Neural progenitor cell (in vitro differentiated cells): ENCODE data around the gene NDUFA9. TPM values are rescaled to one million over a fixed set of nuclear protein-coding genes. Genes with fewer than 3 reads are reported as not detected.

Source experiments
- DNase-seq: peaks from one replicate; pipeline ENCODE4 v3.0.0-alpha.2; 2016; ENCODE audit warnings: low spot score
- H2AFZ ChIP-seq: fragments of 200-600 bp; sonication (generic); replicated peaks from 2 replicates; pipeline ENCODE4 v1.6.1; 2016; ENCODE audit warnings: antibody characterized with exemption
- H3F3A ChIP-seq: fragments of 200-600 bp; sonication (generic); 2 replicates; pipeline ENCODE4 v1.6.1; 2016; ENCODE audit warnings: antibody characterized with exemption, low read depth
- H3K27ac ChIP-seq: fragments of 200-600 bp; sonication (generic); 2 replicates; pipeline ENCODE4 v1.5.1; 2016; ENCODE audit warnings: mild to moderate bottlenecking
- H3K27me3 ChIP-seq: fragments of 200-600 bp; sonication (generic); 2 replicates; pipeline ENCODE4 v1.6.1; 2016; ENCODE audit warnings: mild to moderate bottlenecking, moderate library complexity
- H3K36me3 ChIP-seq: fragments of 200-600 bp; sonication (generic); 2 replicates; pipeline ENCODE4 v1.5.1; 2016
- H3K4me1 ChIP-seq: fragments of 200-600 bp; sonication (generic); 2 replicates; pipeline ENCODE4 v1.6.1; 2016; ENCODE audit warnings: mixed run types
- H3K4me2 ChIP-seq: fragments of 200-600 bp; sonication (generic); 2 replicates; pipeline ENCODE4 v1.6.1; 2016
- H3K4me3 ChIP-seq: fragments of 200-600 bp; sonication (generic); 2 replicates; pipeline ENCODE4 v1.5.1; 2016
- H3K79me2 ChIP-seq: fragments of 200-600 bp; sonication (generic); 2 replicates; pipeline ENCODE4 v1.6.1; 2016; ENCODE audit warnings: low read depth
- H3K9ac ChIP-seq: fragments of 200-600 bp; sonication (generic); 2 replicates; pipeline ENCODE4 v1.6.1; 2016
- H3K9me3 ChIP-seq: fragments of 200-600 bp; sonication (generic); 2 replicates; pipeline ENCODE4 v1.5.1; 2016; ENCODE audit warnings: low read depth
- H4K20me1 ChIP-seq: fragments of 200-600 bp; sonication (generic); 2 replicates; pipeline ENCODE4 v1.6.1; 2016; ENCODE audit warnings: low read depth
- H3K27ac Mint-ChIP-seq: 3 replicates; pipeline ENCODE4 v1.8.0; 2021; ENCODE audit warnings: mixed read lengths
- H3K27me3 Mint-ChIP-seq: 2 replicates; pipeline ENCODE4 v1.8.0; 2022; ENCODE audit warnings: low read depth, mild to moderate bottlenecking, inconsistent platforms, moderate library complexity, mixed read lengths; ENCODE audit not compliant: insufficient read depth
- H3K36me3 Mint-ChIP-seq: 3 replicates; pipeline ENCODE4 v1.8.0; 2021; ENCODE audit warnings: mixed read lengths
- H3K4me1 Mint-ChIP-seq: 3 replicates; pipeline ENCODE4 v1.8.0; 2021; ENCODE audit warnings: mixed read lengths
- H3K4me3 Mint-ChIP-seq: 3 replicates; pipeline ENCODE4 v1.8.0; 2021; ENCODE audit warnings: mild to moderate bottlenecking, moderate library complexity, mixed read lengths
- H3K9me3 Mint-ChIP-seq: 3 replicates; pipeline ENCODE4 v1.8.0; 2020; ENCODE audit warnings: mixed read lengths
- CTCF ChIP-seq: fragments of 200-600 bp; sonication (generic); IDR thresholded peaks from 2 replicates; pipeline ENCODE4 v1.5.1; 2017; ENCODE audit warnings: antibody characterized with exemption, mild to moderate bottlenecking
- EZH2 ChIP-seq: fragments of 200-600 bp; sonication (generic); IDR thresholded peaks from 2 replicates; pipeline ENCODE4 v1.6.1; 2017; ENCODE audit warnings: antibody characterized with exemption, mild to moderate bottlenecking, moderate library complexity
- EZH2phosphoT487 ChIP-seq: fragments of 200-600 bp; sonication (generic); IDR thresholded peaks from 2 replicates; pipeline ENCODE4 v1.6.1; 2017; ENCODE audit warnings: antibody characterized with exemption
- total RNA-seq: library from RNA; depleted of rRNA; stranded (reverse); fragments of >200 nt; gene quantifications from 2 replicates; pipeline ENCODE4 v1.2.3, GENCODE V29; 2015; ENCODE audit warnings: low replicate concordance

Gene NDUFA9
- total RNA-seq, 1 donor from 2014 or later = 67.7 TPM

- H3F3A ChIP-seq = no peaks in the 10 kb centered on the region
- Mint-ChIP-seq H3K36me3 (peaks cover 17% of the 10 kb centered on the region), H3K4me3 (no peak overlapping the region), H3K4me1 (no peaks in the 10 kb centered on the region), H3K9me3 (no peaks in the 10 kb centered on the region), H3K27me3 (no peaks in the 10 kb centered on the region), H3K27ac (no peak overlapping the region)
- DNase-seq = no peak
- no peaks in the 10 kb centered on the region for H3K9me3 ChIP-seq
- peaks cover 8% of the 10 kb centered on the region for H3K36me3 ChIP-seq
- no peaks in the 10 kb centered on the region for H3K79me2 ChIP-seq
- no peak overlapping the region for H2AFZ ChIP-seq
- TF ChIP-seq EZH2phosphoT487 = no peak
- no peak for TF ChIP-seq CTCF
- no peak for TF ChIP-seq EZH2
- no peaks in the 10 kb centered on the region for H3K4me1 ChIP-seq
- H3K4me2 ChIP-seq = no peak overlapping the region
- H3K4me3 ChIP-seq = no peak overlapping the region
- no peaks in the 10 kb centered on the region for H4K20me1 ChIP-seq
- H3K27me3 ChIP-seq = no peaks in the 10 kb centered on the region
- H3K9ac ChIP-seq = no peak overlapping the region
- H3K27ac ChIP-seq = no peak overlapping the region
Measured at GRCh38 chr12:4685317-4685716, 36.4 kb downstream of the NDUFA9 start.

- Histone ChIP-seq H3K9ac (no peak overlapping the region), H3K4me3 (no peak overlapping the region), H4K20me1 (no peaks in the 10 kb centered on the region), H2AFZ (no peak overlapping the region), H3K36me3 (no peaks in the 10 kb centered on the region), H3K27me3 (no peaks in the 10 kb centered on the region), H3K4me2 (no peak overlapping the region), H3F3A (no peaks in the 10 kb centered on the region), H3K27ac (no peak overlapping the region), H3K9me3 (no peaks in the 10 kb centered on the region), H3K79me2 (no peaks in the 10 kb centered on the region), H3K4me1 (no peaks in the 10 kb centered on the region)
- H3K9me3 Mint-ChIP-seq = no peaks in the 10 kb centered on the region
- no peak for DNase-seq
- peaks cover 22% of the 10 kb centered on the region for H3K36me3 Mint-ChIP-seq
- H3K27me3 Mint-ChIP-seq = peaks cover 2% of the 10 kb centered on the region
- TF ChIP-seq EZH2 (no peak), EZH2phosphoT487 (no peak), CTCF (no peak)
- H3K4me1 Mint-ChIP-seq = no peaks in the 10 kb centered on the region
- H3K27ac Mint-ChIP-seq = no peak overlapping the region
- no peak overlapping the region for H3K4me3 Mint-ChIP-seq
Measured at GRCh38 chr12:4690760-4691159, 41.8 kb downstream of the NDUFA9 start.

Other genes with a start within 250 kb of the NDUFA9 start
- not detected in 2 replicates for gene FGF6, start 203.3 kb upstream of the NDUFA9 start, total RNA-seq
- gene RAD51AP1, start 110.2 kb upstream of the NDUFA9 start, total RNA-seq = 130 and 189 TPM in 2 replicates
- 15.2 and 20.5 TPM in 2 replicates for gene DYRK4, start 86.9 kb upstream of the NDUFA9 start, total RNA-seq
- 2.4 and 3.0 TPM in 2 replicates for gene AKAP3, start 63 bp upstream of the NDUFA9 start, total RNA-seq
- gene GALNT8, start 71.3 kb downstream of the NDUFA9 start, total RNA-seq = 2.6 and 5.0 TPM in 2 replicates